ENCODE data around the gene SPAG16.

DNA sequence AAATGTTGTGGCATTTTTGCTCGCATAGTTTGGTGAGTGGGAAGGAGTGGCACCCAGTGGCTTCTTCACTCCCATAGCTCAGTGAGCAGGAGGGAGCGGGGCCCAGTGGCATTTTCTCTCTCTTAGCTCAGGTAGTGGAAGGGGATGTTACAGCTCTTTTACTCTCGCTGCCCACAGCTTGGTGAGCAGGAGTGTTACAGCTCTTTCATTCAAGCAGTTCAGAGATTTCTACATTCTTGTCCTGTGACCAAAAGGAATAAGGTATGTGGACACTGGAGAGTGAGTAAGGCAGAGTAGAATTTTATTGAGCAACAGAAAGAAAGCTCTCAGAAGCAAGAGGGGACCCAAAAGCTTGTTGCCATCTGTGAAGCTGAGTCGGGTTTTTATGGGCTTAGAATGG, 192.4 kb downstream of the SPAG16 start:
- TF ChIP-seq, protein P1, sequence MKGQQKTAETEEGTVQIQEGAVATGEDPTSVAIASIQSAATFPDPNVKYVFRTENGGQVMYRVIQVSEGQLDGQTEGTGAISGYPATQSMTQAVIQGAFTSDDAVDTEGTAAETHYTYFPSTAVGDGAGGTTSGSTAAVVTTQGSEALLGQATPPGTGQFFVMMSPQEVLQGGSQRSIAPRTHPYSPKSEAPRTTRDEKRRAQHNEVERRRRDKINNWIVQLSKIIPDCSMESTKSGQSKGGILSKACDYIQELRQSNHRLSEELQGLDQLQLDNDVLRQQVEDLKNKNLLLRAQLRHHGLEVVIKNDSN (IDR thresholded peaks at IDR 0.05), result no peak
- no peak for TF ChIP-seq YY1 (IDR thresholded peaks at IDR 0.05; ENCODE audit: low read depth)
- TF ChIP-seq EGR1 (IDR thresholded peaks at IDR 0.05), result no peak
- TF ChIP-seq ZBTB7A (IDR thresholded peaks at IDR 0.05; ENCODE audit: low read depth), result no peak
- no peak for TF ChIP-seq RAD21 (IDR thresholded peaks at IDR 0.05; ENCODE audit: low read depth)
- no peak for TF ChIP-seq EP300 (IDR thresholded peaks at IDR 0.05; ENCODE audit: borderline replicate concordance)
- TF ChIP-seq, protein P2, sequence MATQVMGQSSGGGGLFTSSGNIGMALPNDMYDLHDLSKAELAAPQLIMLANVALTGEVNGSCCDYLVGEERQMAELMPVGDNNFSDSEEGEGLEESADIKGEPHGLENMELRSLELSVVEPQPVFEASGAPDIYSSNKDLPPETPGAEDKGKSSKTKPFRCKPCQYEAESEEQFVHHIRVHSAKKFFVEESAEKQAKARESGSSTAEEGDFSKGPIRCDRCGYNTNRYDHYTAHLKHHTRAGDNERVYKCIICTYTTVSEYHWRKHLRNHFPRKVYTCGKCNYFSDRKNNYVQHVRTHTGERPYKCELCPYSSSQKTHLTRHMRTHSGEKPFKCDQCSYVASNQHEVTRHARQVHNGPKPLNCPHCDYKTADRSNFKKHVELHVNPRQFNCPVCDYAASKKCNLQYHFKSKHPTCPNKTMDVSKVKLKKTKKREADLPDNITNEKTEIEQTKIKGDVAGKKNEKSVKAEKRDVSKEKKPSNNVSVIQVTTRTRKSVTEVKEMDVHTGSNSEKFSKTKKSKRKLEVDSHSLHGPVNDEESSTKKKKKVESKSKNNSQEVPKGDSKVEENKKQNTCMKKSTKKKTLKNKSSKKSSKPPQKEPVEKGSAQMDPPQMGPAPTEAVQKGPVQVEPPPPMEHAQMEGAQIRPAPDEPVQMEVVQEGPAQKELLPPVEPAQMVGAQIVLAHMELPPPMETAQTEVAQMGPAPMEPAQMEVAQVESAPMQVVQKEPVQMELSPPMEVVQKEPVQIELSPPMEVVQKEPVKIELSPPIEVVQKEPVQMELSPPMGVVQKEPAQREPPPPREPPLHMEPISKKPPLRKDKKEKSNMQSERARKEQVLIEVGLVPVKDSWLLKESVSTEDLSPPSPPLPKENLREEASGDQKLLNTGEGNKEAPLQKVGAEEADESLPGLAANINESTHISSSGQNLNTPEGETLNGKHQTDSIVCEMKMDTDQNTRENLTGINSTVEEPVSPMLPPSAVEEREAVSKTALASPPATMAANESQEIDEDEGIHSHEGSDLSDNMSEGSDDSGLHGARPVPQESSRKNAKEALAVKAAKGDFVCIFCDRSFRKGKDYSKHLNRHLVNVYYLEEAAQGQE (IDR thresholded peaks at IDR 0.05; ENCODE audit: low read depth), result no peak
- no peak for TF ChIP-seq TAF1 (IDR thresholded peaks at IDR 0.05; ENCODE audit: low read depth)
- no peak for TF ChIP-seq TEAD4 (IDR thresholded peaks at IDR 0.05)
- TF ChIP-seq NFIC (IDR thresholded peaks at IDR 0.05), result no peak
- TF ChIP-seq CREB1 (IDR thresholded peaks at IDR 0.05; ENCODE audit: low read depth), result no peak
- TF ChIP-seq, protein P3, sequence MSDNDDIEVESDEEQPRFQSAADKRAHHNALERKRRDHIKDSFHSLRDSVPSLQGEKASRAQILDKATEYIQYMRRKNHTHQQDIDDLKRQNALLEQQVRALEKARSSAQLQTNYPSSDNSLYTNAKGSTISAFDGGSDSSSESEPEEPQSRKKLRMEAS (IDR thresholded peaks at IDR 0.05), result no peak

Measured in Ishikawa (cell line).